GM12892 (cell line): ENCODE results near the gene INPP4B.

ENCODE experiments used
- POLR2A ChIP-seq: IDR thresholded peaks from 2 replicates; pipeline ENCODE4 v1.6.1; 2011; ENCODE audit warnings: low read depth, low read length, control low read depth
- TAF1 ChIP-seq: IDR thresholded peaks from 2 replicates; pipeline ENCODE4 v1.6.1; 2011; ENCODE audit warnings: low read depth, mild to moderate bottlenecking, control low read depth, low read length, borderline replicate concordance

DNA sequence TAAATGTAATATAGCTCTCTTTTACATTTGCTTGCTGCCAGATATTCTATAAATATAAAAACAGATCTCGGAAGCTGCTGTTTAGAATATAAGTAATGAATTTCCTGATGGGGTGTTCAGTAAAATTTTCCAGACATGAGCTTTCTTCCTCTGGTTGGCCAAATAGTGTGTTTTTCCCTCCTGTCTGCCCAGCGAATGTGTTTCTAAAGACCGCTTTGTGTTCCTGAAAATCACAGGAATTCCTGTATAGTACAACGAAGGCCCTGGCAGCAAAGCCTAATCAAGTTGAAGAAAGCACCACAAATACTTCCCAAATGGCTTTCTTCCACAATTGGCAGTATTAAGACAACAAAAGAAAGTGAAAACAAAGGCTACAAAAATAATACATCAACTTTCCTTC is 494.1 kb downstream of the INPP4B start:
- TF ChIP-seq TAF1: no peak
- TF ChIP-seq POLR2A: no peak
